A673 (cell line): Measurements from ENCODE around the gene ADAM19.

Source experiments
- EZH2 ChIP-seq: fragments of 200-600 bp; sonication (generic); IDR thresholded peaks from 2 replicates; pipeline ENCODE4 v1.6.1; 2017; ENCODE audit warnings: borderline replicate concordance, low read depth, mild to moderate bottlenecking, mixed read lengths, antibody characterized with exemption, low read length; ENCODE audit not compliant: poor library complexity, severe bottlenecking
- TF ChIP-seq, protein P1 (sequence below): fragments of 300-800, 200-600 bp; sonication (generic); conservative IDR thresholded peaks from 2 replicates; pipeline ENCODE4 v1.5.1; 2017; ENCODE audit warnings: low read depth, mild to moderate bottlenecking, antibody characterized with exemption, low read length, moderate library complexity, mixed read lengths

- TF ChIP-seq, protein P1, sequence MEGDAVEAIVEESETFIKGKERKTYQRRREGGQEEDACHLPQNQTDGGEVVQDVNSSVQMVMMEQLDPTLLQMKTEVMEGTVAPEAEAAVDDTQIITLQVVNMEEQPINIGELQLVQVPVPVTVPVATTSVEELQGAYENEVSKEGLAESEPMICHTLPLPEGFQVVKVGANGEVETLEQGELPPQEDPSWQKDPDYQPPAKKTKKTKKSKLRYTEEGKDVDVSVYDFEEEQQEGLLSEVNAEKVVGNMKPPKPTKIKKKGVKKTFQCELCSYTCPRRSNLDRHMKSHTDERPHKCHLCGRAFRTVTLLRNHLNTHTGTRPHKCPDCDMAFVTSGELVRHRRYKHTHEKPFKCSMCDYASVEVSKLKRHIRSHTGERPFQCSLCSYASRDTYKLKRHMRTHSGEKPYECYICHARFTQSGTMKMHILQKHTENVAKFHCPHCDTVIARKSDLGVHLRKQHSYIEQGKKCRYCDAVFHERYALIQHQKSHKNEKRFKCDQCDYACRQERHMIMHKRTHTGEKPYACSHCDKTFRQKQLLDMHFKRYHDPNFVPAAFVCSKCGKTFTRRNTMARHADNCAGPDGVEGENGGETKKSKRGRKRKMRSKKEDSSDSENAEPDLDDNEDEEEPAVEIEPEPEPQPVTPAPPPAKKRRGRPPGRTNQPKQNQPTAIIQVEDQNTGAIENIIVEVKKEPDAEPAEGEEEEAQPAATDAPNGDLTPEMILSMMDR: no peak
- TF ChIP-seq EZH2: no peak
Observed at GRCh38 chr5:157540707-157541446, 34.7 kb downstream of the ADAM19 start.
